ENCODE measurements around the gene CLCN3. TPM values are rescaled to one million over a fixed set of nuclear protein-coding genes. Genes with fewer than 3 reads are reported as not detected.
A peak's percentile ranks its signal among the peaks of the same experiment; 100 is the strongest.

The CLCN3 gene
- total and polyA plus RNA-seq, 10 of the 15 experiments (the other 5 are each of a cell fraction or from before 2014, with no cell fraction given), result 4.0 to 22.8 (median 11.8) TPM

GRCh38 chr4:169611991-169612870 is 8.1 kb upstream of the CLCN3 start, which contains the start of gene NEK1 (continued):
- TF ChIP-seq CUX1 (IDR thresholded peaks at IDR 0.05; ENCODE audit: insufficient replicate concordance, low read depth, low read length) (no peak), RB1 (IDR thresholded peaks at IDR 0.05; ENCODE audit: borderline replicate concordance) (peak; percentile 28; the same call in 1 of the 2 replicates), DPF2 (IDR thresholded peaks at IDR 0.05) (no peak; the same call in none of the 2 replicates), SIN3A (IDR thresholded peaks at IDR 0.05; ENCODE audit: low read depth, low read length) (no peak), EED (IDR thresholded peaks at IDR 0.05; ENCODE audit: low read depth) (no peak), HDAC2 (IDR thresholded peaks at IDR 0.05) (no peak), IRF5 (IDR thresholded peaks at IDR 0.05; ENCODE audit: borderline replicate concordance) (no peak), ZBED1 (IDR thresholded peaks at IDR 0.05; ENCODE audit: borderline replicate concordance) (no peak), FOXK2 (IDR thresholded peaks at IDR 0.05) (no peak), E2F8 (IDR thresholded peaks at IDR 0.05; ENCODE audit: low read depth, partially characterized antibody) (no peak), SMC3 (IDR thresholded peaks at IDR 0.05; ENCODE audit: borderline replicate concordance, low read length) (no peak)
